ENCODE data around the gene MUL1. TPM values are rescaled to one million over a fixed set of nuclear protein-coding genes. Genes with fewer than 3 reads are reported as not detected.

MUL1 gene, protein sequence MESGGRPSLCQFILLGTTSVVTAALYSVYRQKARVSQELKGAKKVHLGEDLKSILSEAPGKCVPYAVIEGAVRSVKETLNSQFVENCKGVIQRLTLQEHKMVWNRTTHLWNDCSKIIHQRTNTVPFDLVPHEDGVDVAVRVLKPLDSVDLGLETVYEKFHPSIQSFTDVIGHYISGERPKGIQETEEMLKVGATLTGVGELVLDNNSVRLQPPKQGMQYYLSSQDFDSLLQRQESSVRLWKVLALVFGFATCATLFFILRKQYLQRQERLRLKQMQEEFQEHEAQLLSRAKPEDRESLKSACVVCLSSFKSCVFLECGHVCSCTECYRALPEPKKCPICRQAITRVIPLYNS
- 10 to 100 TPM; 20.1 to 32.3 (median 25.0) TPM for total RNA-seq
- polyA plus RNA-seq = 1 to 10 TPM; 2.9 to 9.2 (median 7.3) TPM
- long read RNA-seq, donor 1, transcript MUL1-201 (4 exons, 2,438 nt) = major isoform, 5 of 5 reads
- long read RNA-seq, donor 1, partial matches to known transcripts = 0 of 5 reads
- long read RNA-seq, donor 1, other reads (novel, unspliced or antisense) = 0 of 5 reads
- long read RNA-seq, donor 2, transcript MUL1-201 (4 exons, 2,438 nt) = major isoform, 9 of 9 reads
- long read RNA-seq, donor 2, partial matches to known transcripts = 0 of 9 reads
- long read RNA-seq, donor 2, other reads (novel, unspliced or antisense) = 0 of 9 reads

- TF ChIP-seq, protein P1, sequence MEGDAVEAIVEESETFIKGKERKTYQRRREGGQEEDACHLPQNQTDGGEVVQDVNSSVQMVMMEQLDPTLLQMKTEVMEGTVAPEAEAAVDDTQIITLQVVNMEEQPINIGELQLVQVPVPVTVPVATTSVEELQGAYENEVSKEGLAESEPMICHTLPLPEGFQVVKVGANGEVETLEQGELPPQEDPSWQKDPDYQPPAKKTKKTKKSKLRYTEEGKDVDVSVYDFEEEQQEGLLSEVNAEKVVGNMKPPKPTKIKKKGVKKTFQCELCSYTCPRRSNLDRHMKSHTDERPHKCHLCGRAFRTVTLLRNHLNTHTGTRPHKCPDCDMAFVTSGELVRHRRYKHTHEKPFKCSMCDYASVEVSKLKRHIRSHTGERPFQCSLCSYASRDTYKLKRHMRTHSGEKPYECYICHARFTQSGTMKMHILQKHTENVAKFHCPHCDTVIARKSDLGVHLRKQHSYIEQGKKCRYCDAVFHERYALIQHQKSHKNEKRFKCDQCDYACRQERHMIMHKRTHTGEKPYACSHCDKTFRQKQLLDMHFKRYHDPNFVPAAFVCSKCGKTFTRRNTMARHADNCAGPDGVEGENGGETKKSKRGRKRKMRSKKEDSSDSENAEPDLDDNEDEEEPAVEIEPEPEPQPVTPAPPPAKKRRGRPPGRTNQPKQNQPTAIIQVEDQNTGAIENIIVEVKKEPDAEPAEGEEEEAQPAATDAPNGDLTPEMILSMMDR (IDR thresholded peaks at IDR 0.05 in 8 of 11, conservative IDR thresholded peaks at IDR 0.05 in 3 of 11) = no peak
- TF ChIP-seq POLR2AphosphoS5 (IDR thresholded peaks at IDR 0.05) (peak; percentile 94 to 97 (median 94)), POLR2A (IDR thresholded peaks at IDR 0.05) (peak in 2 of 3 donors; percentile 38 to 45)
- 0 to 2% (median 1%) methylated on average over 55 to 58 of the region's 58 CpGs for WGBS, 5 donors
- peak; percentile 98 for DNase-seq
- peaks cover 0 to 22% (median 0%) of the 10 kb centered on the region in 7 donors for H3K27me3 ChIP-seq (replicated peaks in 1 of 7)
- intact Hi-C loops (cut with DNase I; ENCODE audit: low total_unique reads) = no loop called here
- no peaks in the 10 kb centered on the region for H3K9me3 ChIP-seq
- H3K4me1 ChIP-seq = peaks cover 16 to 60% (median 43%) of the 10 kb centered on the region in 6 donors
- H3K27ac ChIP-seq = peak within 1 kb of the TSS; percentile 81 to 96 (median 86)
- peak within 1 kb of the TSS; percentile 79 to 97 (median 91) for H3K4me3 ChIP-seq
- peaks cover 0 to 36% (median 11%) of the 10 kb centered on the region in 6 donors for H3K36me3 ChIP-seq
Observed at GRCh38 chr1:20507564-20508410, at the start of gene MUL1. MUL1 (minus strand) TSS chr1:20508151; CDS start chr1:20508024, 127 bp downstream.

DNA sequence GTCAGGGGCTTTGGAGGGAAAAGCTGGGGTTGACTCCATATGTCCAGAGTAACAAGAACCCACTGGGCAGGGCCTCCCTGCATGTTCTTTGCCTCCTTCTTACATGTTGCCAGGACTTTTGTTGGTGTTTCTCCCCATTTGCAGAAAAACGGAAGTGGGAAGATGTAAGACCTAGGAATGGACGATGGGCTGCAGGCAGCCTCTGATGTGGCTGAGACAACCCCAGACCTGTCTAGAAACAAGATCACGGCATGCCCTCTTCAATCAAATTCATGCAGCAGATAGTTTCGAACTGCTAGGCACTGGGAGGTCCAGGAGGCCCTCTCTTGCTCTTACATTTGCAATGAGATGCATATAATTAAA lies 47.8 kb upstream of the MUL1 start:
- DNase-seq = no peak
- Histone ChIP-seq H3K27ac (no peak overlapping the region), H3K36me3 (no peaks in the 10 kb centered on the region), H3K27me3 (replicated peaks in 1 of 7) (peaks cover 0 to 72% (median 32%) of the 10 kb centered on the region in 7 donors), H3K4me1 (peaks cover 4 to 46% (median 25%) of the 10 kb centered on the region in 6 donors), H3K4me3 (no peak overlapping the region), H3K9me3 (no peaks in the 10 kb centered on the region)
- 70 to 75% (median 73%) methylated on average over 4 of the region's 4 CpGs for WGBS, 5 donors
- intact Hi-C loops (cut with DNase I; ENCODE audit: low total_unique reads) = no loop called here
- TF ChIP-seq, protein P1 (IDR thresholded peaks at IDR 0.05 in 8 of 11, conservative IDR thresholded peaks at IDR 0.05 in 3 of 11) = no peak
- TF ChIP-seq POLR2AphosphoS5 (IDR thresholded peaks at IDR 0.05) (no peak), POLR2A (IDR thresholded peaks at IDR 0.05) (no peak)

GRCh38 chr1:20555025-20555757 lies 47.2 kb upstream of the MUL1 start:
- peaks cover 4 to 46% (median 25%) of the 10 kb centered on the region in 6 donors for H3K4me1 ChIP-seq
- DNase-seq = peak; percentile 21
- peaks cover 0 to 73% (median 32%) of the 10 kb centered on the region in 7 donors for H3K27me3 ChIP-seq (replicated peaks in 1 of 7)
- no peaks in the 10 kb centered on the region for H3K36me3 ChIP-seq
- TF ChIP-seq, protein P1 (IDR thresholded peaks at IDR 0.05 in 8 of 11, conservative IDR thresholded peaks at IDR 0.05 in 3 of 11) = no peak
- TF ChIP-seq POLR2A (IDR thresholded peaks at IDR 0.05) (no peak), POLR2AphosphoS5 (IDR thresholded peaks at IDR 0.05) (no peak)
- 50 to 75% (median 66%) methylated on average over 6 to 7 of the region's 7 CpGs for WGBS, 5 donors
- no peak overlapping the region for H3K27ac ChIP-seq
- H3K9me3 ChIP-seq = no peaks in the 10 kb centered on the region
- no peak overlapping the region for H3K4me3 ChIP-seq
- intact Hi-C loops (cut with DNase I; ENCODE audit: low total_unique reads) = no loop called here
